CD8-positive, alpha-beta memory T cell (primary cell): ENCODE results near the gene ZNF672. TPM values are rescaled to one million over a fixed set of nuclear protein-coding genes. Genes with fewer than 3 reads are reported as not detected.
"Not testable (repeated sequence)": the region's sequence is repeated elsewhere in the genome, so short reads cannot be mapped to it uniquely, and the experiment has no call there.

Experiments
- CTCF ChIA-PET: fragments of 350-600 bp; sonication (Branson Sonifier 250); formaldehyde crosslinking; loops from one replicate; lab custom pipeline; 2021; ENCODE audit warnings: antibody characterized with exemption; lab: Charles Lee
- POLR2A ChIA-PET: fragments of 350-600 bp; sonication (Branson Sonifier 250); formaldehyde crosslinking; loops from one replicate; lab custom pipeline; 2021; ENCODE audit warnings: antibody characterized with exemption; lab: Charles Lee
- DNase-seq, 5 donors: peaks; one replicate each; pipeline versions ENCODE4 v3.0.0 to v3.0.0-alpha.2; 2020 to 2022; ENCODE audit warnings: mixed read lengths in 1 of 5
- H3K27ac ChIP-seq: one replicate; pipeline ENCODE4 v1.7.0; 2013; ENCODE audit warnings: low read depth, mild to moderate bottlenecking, low read length, moderate library complexity
- H3K27me3 ChIP-seq: 2 replicates; pipeline ENCODE4 v1.7.0; 2013; ENCODE audit warnings: low read length, mild to moderate bottlenecking; ENCODE audit not compliant: insufficient read depth, poor library complexity, severe bottlenecking
- H3K36me3 ChIP-seq: 2 replicates; pipeline ENCODE4 v1.7.0; 2013; ENCODE audit warnings: mild to moderate bottlenecking, low read length, moderate library complexity; ENCODE audit not compliant: insufficient read depth
- H3K4me1 ChIP-seq: 2 replicates; pipeline ENCODE4 v1.7.0; 2013; ENCODE audit warnings: mild to moderate bottlenecking, low read length, moderate library complexity; ENCODE audit not compliant: insufficient read depth
- H3K4me3 ChIP-seq: 2 replicates; pipeline ENCODE4 v1.7.0; 2013; ENCODE audit warnings: mild to moderate bottlenecking, low read length
- H3K9me3 ChIP-seq: 2 replicates; pipeline ENCODE4 v1.7.0; 2013; ENCODE audit warnings: mild to moderate bottlenecking, low read length
- H3K27ac Mint-ChIP-seq, 8 donors: one replicate each; pipeline ENCODE4 v1.8.0; 2020 to 2021; ENCODE audit warnings: mixed read lengths in 8 of 8, mild to moderate bottlenecking in 6 of 8, inconsistent platforms in 3 of 8, moderate library complexity in 3 of 8
- H3K27me3 Mint-ChIP-seq, 2 donors: one replicate each; pipeline ENCODE4 v1.8.0; 2020 to 2021; ENCODE audit warnings: mixed read lengths in 2 of 2, mild to moderate bottlenecking in 1 of 2, moderate library complexity in 1 of 2
- H3K36me3 Mint-ChIP-seq, 3 donors: one replicate each; pipeline ENCODE4 v1.8.0; 2020 to 2021; ENCODE audit warnings: mixed read lengths in 3 of 3, inconsistent platforms in 1 of 3, mild to moderate bottlenecking in 1 of 3
- H3K4me1 Mint-ChIP-seq, 3 donors: one replicate each; pipeline ENCODE4 v1.8.0; 2020 to 2021; ENCODE audit warnings: mixed read lengths in 3 of 3, inconsistent platforms in 1 of 3, mild to moderate bottlenecking in 1 of 3
- H3K4me3 Mint-ChIP-seq, 7 donors: one replicate each; pipeline ENCODE4 v1.8.0; 2020 to 2021; ENCODE audit warnings: mixed read lengths in 7 of 7, mild to moderate bottlenecking in 6 of 7, moderate library complexity in 4 of 7, inconsistent platforms in 2 of 7
- H3K9me3 Mint-ChIP-seq, 5 donors: one replicate each; pipeline ENCODE4 v1.8.0; 2020 to 2022; ENCODE audit warnings: mixed read lengths in 5 of 5, mild to moderate bottlenecking in 3 of 5, moderate library complexity in 2 of 5, inconsistent platforms in 1 of 5
- polyA plus RNA-seq: library from polyadenylated mRNA; unstranded; fragments of 300-500 nt; fragmentation: Illumina TruSeq; gene quantifications from one replicate; pipeline ENCODE4 v1.2.3, GENCODE V29; 2021
- total RNA-seq, 2 experiments: library from RNA; stranded (reverse); gene quantifications; one replicate each; pipeline ENCODE4 v1.2.3, GENCODE V29; 2021

Gene ZNF672
- total and polyA plus RNA-seq, 3 experiments from 2014 or later = 29.6 to 55.2 (median 52.1) TPM

GRCh38 chr1:248825909-248826760, 11.9 kb upstream of the ZNF672 start, which contains the start of gene SH3BP5L:
TSS of gene SH3BP5L (minus strand) at chr1:248825915. CDS start at chr1:248824935, 980 bp downstream.
- Mint-ChIP-seq H3K27ac (peak within 1 kb of the TSS; percentile 92 to 100 (median 99)), H3K36me3 (peaks cover 0 to 46% (median 6%) of the 10 kb centered on the region in 3 donors), H3K4me1 (peaks cover 49 to 61% (median 60%) of the 10 kb centered on the region in 3 donors), H3K27me3 (peaks cover 0 to 3% of the 10 kb centered on the region in 2 donors), H3K9me3 (no peaks in the 10 kb centered on the region), H3K4me3 (peak within 1 kb of the TSS; percentile 89 to 99 (median 97))
- peaks cover 51% of the 10 kb centered on the region for H3K4me1 ChIP-seq
- CTCF ChIA-PET = interaction anchor here (0.8 to 5.1 kb wide), 11 partner anchors 12 to 100 kb away, joined by 3 to 49 read pairs (median 5); partner anchors contain the start of genes ZNF672 and ZNF692
- peak within 1 kb of the TSS; percentile 98 for H3K4me3 ChIP-seq
- H3K36me3 ChIP-seq = peaks cover 9% of the 10 kb centered on the region
- H3K27ac ChIP-seq = peak within 1 kb of the TSS; percentile 97
- POLR2A ChIA-PET = interaction anchor here (0.5 to 4.5 kb wide), 6 partner anchors 12 to 84 kb away, joined by 3 to 31 read pairs (median 6); partner anchors contain the start of genes ZNF672 and ZNF692
- peak; percentile 84 to 94 (median 92) for DNase-seq
- no peaks in the 10 kb centered on the region for H3K9me3 ChIP-seq
- no peaks in the 10 kb centered on the region for H3K27me3 ChIP-seq

- no peak overlapping the region for H3K4me3 ChIP-seq
- Mint-ChIP-seq H3K9me3 (no peaks in the 10 kb centered on the region), H3K4me1 (peaks cover 24 to 34% (median 34%) of the 10 kb centered on the region in 3 donors), H3K27me3 (peaks cover 3 to 4% of the 10 kb centered on the region in 2 donors), H3K27ac (peak overlapping the region in 5 of 8 donors; percentile 29 to 78 (median 64)), H3K4me3 (peak overlapping the region in 2 of 7 donors; percentile 32 to 52), H3K36me3 (peaks cover 0 to 22% (median 1%) of the 10 kb centered on the region in 3 donors)
- no peaks in the 10 kb centered on the region for H3K27me3 ChIP-seq
- H3K36me3 ChIP-seq = peaks cover 5% of the 10 kb centered on the region
- CTCF ChIA-PET = interaction anchor here (0.9 to 5.1 kb wide), 4 partner anchors 9 to 93 kb away, joined by 3 to 49 read pairs (median 13); partner anchors contain the start of genes ZNF672 and ZNF692
- H3K27ac ChIP-seq = peak overlapping the region; percentile 20
- peaks cover 25% of the 10 kb centered on the region for H3K4me1 ChIP-seq
- POLR2A ChIA-PET = interaction anchor here (4.5 kb wide), 1 partner anchor 9 kb away, joined by 31 read pairs; the partner anchor contains the start of gene ZNF672
- no peaks in the 10 kb centered on the region for H3K9me3 ChIP-seq
- no peak for DNase-seq
Observed at GRCh38 chr1:248828845-248829244, 9.2 kb upstream of the ZNF672 start.

GRCh38 chr1:248830718-248831017, 7.4 kb upstream of the ZNF672 start:
- H3K4me3 ChIP-seq, H3K4me1 ChIP-seq, H3K9me3 Mint-ChIP-seq, H3K27me3 ChIP-seq, H3K9me3 ChIP-seq, H3K36me3 Mint-ChIP-seq, H3K27me3 Mint-ChIP-seq, DNase-seq, CTCF ChIA-PET, H3K27ac ChIP-seq, H3K36me3 ChIP-seq, H3K27ac Mint-ChIP-seq, H3K4me3 Mint-ChIP-seq: not testable (repeated sequence)
- peaks cover 10 to 16% (median 16%) of the 10 kb centered on the region in 3 donors for H3K4me1 Mint-ChIP-seq
- POLR2A ChIA-PET = interaction anchor here (1.0 kb wide), 1 partner anchor 75 kb away, joined by 3 read pairs; no protein-coding TSS in a partner anchor

- H3K36me3 Mint-ChIP-seq = no peaks in the 10 kb centered on the region
- peaks cover 0 to 4% of the 10 kb centered on the region in 2 donors for H3K27me3 Mint-ChIP-seq
Observed at GRCh38 chr1:248831842-248832241, 6.2 kb upstream of the ZNF672 start.

GRCh38 chr1:248834343-248834940, 3.6 kb upstream of the ZNF672 start:
- Histone ChIP-seq H3K27me3 (no peaks in the 10 kb centered on the region), H3K36me3 (no peaks in the 10 kb centered on the region), H3K4me1 (peaks cover 10% of the 10 kb centered on the region), H3K9me3 (no peaks in the 10 kb centered on the region), H3K27ac (no peak overlapping the region), H3K4me3 (no peak overlapping the region)
- Mint-ChIP-seq H3K9me3 (no peaks in the 10 kb centered on the region), H3K4me1 (peaks cover 7% of the 10 kb centered on the region in 3 donors), H3K4me3 (no peak overlapping the region), H3K27ac (no peak overlapping the region), H3K36me3 (peaks cover 0 to 4% (median 0%) of the 10 kb centered on the region in 3 donors), H3K27me3 (peaks cover 0 to 4% of the 10 kb centered on the region in 2 donors)
- ChIA-PET POLR2A (no interaction called here), CTCF (interaction anchor here (1.4 kb wide), 1 partner anchor 24 kb away, joined by 3 read pairs; no protein-coding TSS in a partner anchor)
- peak in 1 of 5 donors; percentile 27 for DNase-seq

More at GRCh38 chr1:248831842-248832241, 6.2 kb upstream of the ZNF672 start:
- H3K27me3 ChIP-seq = no peaks in the 10 kb centered on the region
- peaks cover 3 to 7% (median 7%) of the 10 kb centered on the region in 3 donors for H3K4me1 Mint-ChIP-seq
- DNase-seq = no peak
- H3K9me3 ChIP-seq = no peaks in the 10 kb centered on the region
- no peaks in the 10 kb centered on the region for H3K36me3 ChIP-seq
- H3K4me3 ChIP-seq = no peak overlapping the region
- no peak overlapping the region for H3K4me3 Mint-ChIP-seq
- H3K27ac Mint-ChIP-seq = no peak overlapping the region
- ChIA-PET CTCF (interaction anchor here (1.1 kb wide), 1 partner anchor 42 kb away, joined by 3 read pairs; no protein-coding TSS in a partner anchor), POLR2A (no interaction called here)
- H3K9me3 Mint-ChIP-seq = no peaks in the 10 kb centered on the region
- no peak overlapping the region for H3K27ac ChIP-seq
- peaks cover 7% of the 10 kb centered on the region for H3K4me1 ChIP-seq

- CTCF ChIA-PET = interaction anchor here (1.0 to 4.0 kb wide), 5 partner anchors 10 to 37 kb away, joined by 3 to 49 read pairs (median 3); partner anchors contain the start of genes SH3BP5L and ZNF692
Observed at GRCh38 chr1:248837045-248837780, 811 bp upstream of the ZNF672 start.

More at GRCh38 chr1:248837045-248837780, 811 bp upstream of the ZNF672 start:
- H3K27ac ChIP-seq = peak overlapping the region; percentile 97
- peaks cover 28% of the 10 kb centered on the region for H3K4me1 ChIP-seq
- H3K9me3 ChIP-seq = no peaks in the 10 kb centered on the region
- POLR2A ChIA-PET = interaction anchor here (0.7 to 5.1 kb wide), 7 partner anchors 10 to 70 kb away, joined by 4 to 57 read pairs (median 14); partner anchors contain the start of genes SH3BP5L and ZNF692
- H3K4me1 Mint-ChIP-seq = peaks cover 21 to 33% (median 32%) of the 10 kb centered on the region in 3 donors
- H3K27me3 ChIP-seq = no peaks in the 10 kb centered on the region
- peak overlapping the region; percentile 74 for H3K4me3 ChIP-seq
- H3K27ac Mint-ChIP-seq = no peak overlapping the region
- H3K36me3 ChIP-seq = no peaks in the 10 kb centered on the region
- H3K36me3 Mint-ChIP-seq = peaks cover 0 to 7% (median 0%) of the 10 kb centered on the region in 3 donors
- no peaks in the 10 kb centered on the region for H3K9me3 Mint-ChIP-seq
- peaks cover 0 to 4% of the 10 kb centered on the region in 2 donors for H3K27me3 Mint-ChIP-seq
- no peak overlapping the region for H3K4me3 Mint-ChIP-seq
- DNase-seq = peak in 1 of 5 donors; percentile 39
